Caco-2 (cell line): ENCODE results near the gene TACC2. TPM values are rescaled to one million over a fixed set of nuclear protein-coding genes. Genes with fewer than 3 reads are reported as not detected.

Experiments used
- BruUV-seq: library from RNA; stranded (reverse); fragments of 400-500 nt; replicated peaks from 2 replicates; lab custom pipeline; 2021; lab: Mats Ljungman, UMichigan
- CTCF ChIA-PET: fragments of 300-600 bp; sonication (Branson Sonifier 250); formaldehyde crosslinking; loops from one replicate; lab custom pipeline; 2022; ENCODE audit warnings: antibody characterized with exemption; lab: Charles Lee
- POLR2A ChIA-PET: fragments of 300-600 bp; sonication (Branson Sonifier 250); formaldehyde crosslinking; loops from one replicate; lab custom pipeline; 2022; ENCODE audit warnings: antibody characterized with exemption; lab: Charles Lee
- DNase-seq, 2 experiments: peaks; one replicate each; pipeline versions ENCODE4 v3.0.0 to v3.0.0-alpha.2; 2020 to 2022
- H3K27me3 ChIP-seq: replicated peaks from 2 replicates; pipeline ENCODE4 v1.6.0; 2011; ENCODE audit warnings: low read length; ENCODE audit not compliant: control insufficient read depth, insufficient read depth
- H3K36me3 ChIP-seq: 2 replicates; pipeline ENCODE4 v1.5.1; 2011; ENCODE audit warnings: low read length; ENCODE audit not compliant: control insufficient read depth, insufficient read depth
- H3K4me1 ChIP-seq: fragments of 250-450 bp; sonication (Bioruptor Pico); 2 replicates; pipeline ENCODE4 v1.5.1; 2020; ENCODE audit warnings: mild to moderate bottlenecking
- H3K4me3 ChIP-seq: 2 replicates; pipeline ENCODE4 v1.5.1; 2011; ENCODE audit warnings: low read depth, mild to moderate bottlenecking, control low read depth, low read length
- H3K9me3 ChIP-seq: fragments of 250-450 bp; sonication (Bioruptor Pico); 2 replicates; pipeline ENCODE4 v1.5.1; 2020; ENCODE audit warnings: mild to moderate bottlenecking, moderate library complexity
- H3K27ac Mint-ChIP-seq: one replicate; pipeline ENCODE4 v1.8.0; 2022; ENCODE audit warnings: mixed read lengths; ENCODE audit not compliant: unreplicated experiment
- H3K27me3 Mint-ChIP-seq: one replicate; pipeline ENCODE4 v1.8.0; 2022; ENCODE audit warnings: mixed read lengths; ENCODE audit not compliant: insufficient read depth, unreplicated experiment
- H3K36me3 Mint-ChIP-seq: one replicate; pipeline ENCODE4 v1.8.0; 2022; ENCODE audit warnings: mild to moderate bottlenecking, mixed read lengths; ENCODE audit not compliant: insufficient read depth, unreplicated experiment
- H3K4me1 Mint-ChIP-seq: one replicate; pipeline ENCODE4 v1.8.0; 2022; ENCODE audit warnings: low read depth, mixed read lengths; ENCODE audit not compliant: unreplicated experiment
- H3K4me3 Mint-ChIP-seq: one replicate; pipeline ENCODE4 v1.8.0; 2022; ENCODE audit warnings: mild to moderate bottlenecking, moderate library complexity, mixed read lengths; ENCODE audit not compliant: unreplicated experiment
- H3K9me3 Mint-ChIP-seq: one replicate; pipeline ENCODE4 v1.8.0; 2022; ENCODE audit warnings: mixed read lengths; ENCODE audit not compliant: unreplicated experiment
- CTCF ChIP-seq, 2 experiments: fragments of 200-600 bp in 1 of 2; IDR thresholded peaks; 1 replicate in 1 of 2; 2 replicates in 1 of 2; pipeline versions ENCODE4 v1.5.1 to v1.8.0; 2011 to 2022; ENCODE audit warnings: antibody characterized with exemption in 1 of 2, control low read depth in 1 of 2, inconsistent platforms in 1 of 2, low read depth in 1 of 2, low read length in 1 of 2, mild to moderate bottlenecking in 1 of 2, moderate library complexity in 1 of 2; ENCODE audit not compliant: insufficient read depth in 1 of 2, severe bottlenecking in 1 of 2, unreplicated experiment in 1 of 2
- intact Hi-C: fragments of 100-400 bp; cut with micrococcal nuclease; formaldehyde crosslinking; loops from one replicate; pipeline ENCODE4 v1.10.0; 2022; ENCODE audit not compliant: unreplicated experiment
- total RNA-seq: library from RNA; stranded (reverse); gene quantifications from 2 replicates; pipeline ENCODE4 v1.2.3, GENCODE V29; 2022

Gene TACC2
- total RNA-seq, 1 experiment from 2014 or later = 117 TPM

GRCh38 chr10:122219340-122219739, 230.4 kb downstream of the TACC2 start:
- Histone ChIP-seq H3K9me3 (no peaks in the 10 kb centered on the region), H3K4me3 (no peak overlapping the region), H3K27me3 (no peaks in the 10 kb centered on the region), H3K36me3 (peaks cover 2% of the 10 kb centered on the region), H3K4me1 (no peaks in the 10 kb centered on the region)
- TF ChIP-seq CTCF (IDR thresholded peaks at IDR 0.05; ENCODE audit: insufficient read depth in 1 of 2, low read depth in 1 of 2, low read length in 1 of 2, severe bottlenecking in 1 of 2, unreplicated experiment in 1 of 2) = no peak
- intact Hi-C loops = no loop called here
- DNase-seq = no peak
- H3K27me3 Mint-ChIP-seq = no peaks in the 10 kb centered on the region
- CTCF ChIA-PET = no interaction called here
- H3K27ac Mint-ChIP-seq = no peak overlapping the region
- no peaks in the 10 kb centered on the region for H3K4me1 Mint-ChIP-seq
- no peaks in the 10 kb centered on the region for H3K9me3 Mint-ChIP-seq
- BruUV-seq = no TSS peak
- H3K4me3 Mint-ChIP-seq = no peak overlapping the region
- H3K36me3 Mint-ChIP-seq = peaks cover 70% of the 10 kb centered on the region
- POLR2A ChIA-PET = no interaction called here

- Mint-ChIP-seq H3K4me1 (no peaks in the 10 kb centered on the region), H3K27me3 (no peaks in the 10 kb centered on the region), H3K27ac (no peak overlapping the region), H3K4me3 (no peak overlapping the region), H3K9me3 (no peaks in the 10 kb centered on the region), H3K36me3 (peaks cover 78% of the 10 kb centered on the region)
- Histone ChIP-seq H3K4me1 (no peaks in the 10 kb centered on the region), H3K9me3 (no peaks in the 10 kb centered on the region), H3K27me3 (no peaks in the 10 kb centered on the region), H3K36me3 (peaks cover 2% of the 10 kb centered on the region), H3K4me3 (no peak overlapping the region)
- ChIA-PET CTCF (interaction anchor here (0.6 kb wide), 1 partner anchor 335 kb away, joined by 3 read pairs; no protein-coding TSS in a partner anchor), POLR2A (no interaction called here)
- BruUV-seq = no TSS peak
- TF ChIP-seq CTCF (IDR thresholded peaks at IDR 0.05; ENCODE audit: insufficient read depth in 1 of 2, low read depth in 1 of 2, low read length in 1 of 2, severe bottlenecking in 1 of 2, unreplicated experiment in 1 of 2) = no peak
- no peak for DNase-seq
- intact Hi-C loops = no loop called here
Observed at GRCh38 chr10:122220736-122221135, 231.8 kb downstream of the TACC2 start.

GRCh38 chr10:122221958-122222357, 233.0 kb downstream of the TACC2 start:
- H3K9me3 Mint-ChIP-seq = no peaks in the 10 kb centered on the region
- peaks cover 76% of the 10 kb centered on the region for H3K36me3 Mint-ChIP-seq
- POLR2A ChIA-PET = no interaction called here
- H3K27ac Mint-ChIP-seq = no peak overlapping the region
- peaks cover 4% of the 10 kb centered on the region for H3K36me3 ChIP-seq
- no peak for TF ChIP-seq CTCF (IDR thresholded peaks at IDR 0.05; ENCODE audit: insufficient read depth in 1 of 2, low read depth in 1 of 2, low read length in 1 of 2, severe bottlenecking in 1 of 2, unreplicated experiment in 1 of 2)
- H3K27me3 Mint-ChIP-seq = no peaks in the 10 kb centered on the region
- no peaks in the 10 kb centered on the region for H3K4me1 Mint-ChIP-seq
- intact Hi-C loops = no loop called here
- CTCF ChIA-PET = no interaction called here
- H3K9me3 ChIP-seq = no peaks in the 10 kb centered on the region
- H3K4me3 ChIP-seq = no peak overlapping the region
- BruUV-seq = no TSS peak
- H3K27me3 ChIP-seq = no peaks in the 10 kb centered on the region
- H3K4me3 Mint-ChIP-seq = no peak overlapping the region
- no peak for DNase-seq
- H3K4me1 ChIP-seq = no peaks in the 10 kb centered on the region
